Measurements from ENCODE around the gene ZC3H12A. TPM values are rescaled to one million over a fixed set of nuclear protein-coding genes. Genes with fewer than 3 reads are reported as not detected.

Gene ZC3H12A
- polyA plus RNA-seq, 2 of the 4 experiments (the other 2 are of a cell fraction): 16.3 to 23.1 TPM

- no peak overlapping the region for H3K4me3 ChIP-seq
These were observed 13.2 kb downstream of the ZC3H12A start for GRCh38 chr1:37487619-37487984.

GRCh38 chr1:37493336-37494098, 19.1 kb downstream of the ZC3H12A start:
- TF ChIP-seq FOSL2 (IDR thresholded peaks at IDR 0.05) (no peak), FOSL2 (CRISPR knock-in tag; IDR thresholded peaks at IDR 0.05) (no peak), ATOH8 (CRISPR knock-in tag; IDR thresholded peaks at IDR 0.05; ENCODE audit: low read depth) (no peak), HMGXB4 (CRISPR knock-in tag; IDR thresholded peaks at IDR 0.05; ENCODE audit: borderline replicate concordance) (no peak), CBX2 (IDR thresholded peaks at IDR 0.05; ENCODE audit: borderline replicate concordance, low read depth) (no peak), MAFK (IDR thresholded peaks at IDR 0.05; ENCODE audit: partially characterized antibody) (no peak), SREBF2 (IDR thresholded peaks at IDR 0.05) (no peak), RARB (CRISPR knock-in tag; IDR thresholded peaks at IDR 0.05) (no peak), HOXB13 (CRISPR knock-in tag; IDR thresholded peaks at IDR 0.05; ENCODE audit: low read depth) (no peak), ZFP36 (IDR thresholded peaks at IDR 0.05; ENCODE audit: borderline replicate concordance, partially characterized antibody) (no peak), CTCF (IDR thresholded peaks at IDR 0.05) (no peak), ZC3H11A (IDR thresholded peaks at IDR 0.05) (no peak), POLR2A (IDR thresholded peaks at IDR 0.05; ENCODE audit: low read length) (no peak), RFX5 (IDR thresholded peaks at IDR 0.05) (no peak), CHD2 (IDR thresholded peaks at IDR 0.05; ENCODE audit: low read length, partially characterized antibody) (no peak), SMC3 (IDR thresholded peaks at IDR 0.05) (no peak)
- no peaks in the 10 kb centered on the region for H3K9me3 ChIP-seq
- peaks cover 33% of the 10 kb centered on the region for H3K4me1 ChIP-seq
- no peak overlapping the region for H3K27ac ChIP-seq
- ChIA-PET CTCF (interaction anchor here (0.6 to 1.0 kb wide), 5 partner anchors 21 to 1831 kb away, joined by 3 read pairs; partner anchors contain the start of gene MEAF6), POLR2A (no interaction called here)
- H3K4me2 ChIP-seq: no peak overlapping the region
- H3K4me3 ChIP-seq: no peak overlapping the region
- FAIRE-seq: no peak
- WGBS (ENCODE audit: missing lambda C conversion rate): 92% methylated on average over 2 of the region's 2 CpGs
- no peak for ATAC-seq
- no peak for DNase-seq (ENCODE audit: low read depth in 1 of 2, low spot score in 1 of 2)

More at GRCh38 chr1:37487619-37487984, 13.2 kb downstream of the ZC3H12A start:
- POLR2A ChIA-PET: interaction anchor here (1.0 to 2.7 kb wide), 5 partner anchors 9 to 27 kb away, joined by 3 to 20 read pairs (median 4); partner anchors contain the start of genes MEAF6 and ZC3H12A
- CTCF ChIA-PET: interaction anchor here (0.8 to 11.2 kb wide), 20 partner anchors 11 to 205 kb away, joined by 3 to 208 read pairs (median 6); partner anchors contain the start of genes CDCA8, MEAF6 and ZC3H12A
- Histone ChIP-seq H3K4me1 (peaks cover 51% of the 10 kb centered on the region), H3K27ac (peak overlapping the region; percentile 90 to 100; a peak in 5 of 6 replicates), H3K4me2 (no peak overlapping the region), H3K9me3 (no peaks in the 10 kb centered on the region)
- TF ChIP-seq CTCF (IDR thresholded peaks at IDR 0.05) (peak; percentile 14; the same call in 1 of the 3 replicates), HOXB13 (CRISPR knock-in tag; IDR thresholded peaks at IDR 0.05; ENCODE audit: low read depth) (no peak), GATA3 (IDR thresholded peaks at IDR 0.05; ENCODE audit: borderline replicate concordance) (no peak), MYC (IDR thresholded peaks at IDR 0.05; ENCODE audit: borderline replicate concordance, low read length) (no peak)
- DNase-seq (ENCODE audit: low read depth in 1 of 2, low spot score in 1 of 2): no peak
- 72% methylated on average over 5 of the region's 5 CpGs for WGBS (ENCODE audit: missing lambda C conversion rate)
- no peak for FAIRE-seq
- no peak for ATAC-seq
